SK-N-SH treated with all-trans-retinoic acid at 6 μM for 48 hours (cell line): Measurements from ENCODE around the gene NUB1.
"Not testable (repeated sequence)": the region's sequence is repeated elsewhere in the genome, so short reads cannot be mapped to it uniquely, and the experiment has no call there.

Experiments
- ATAC-seq: fragments of 200-7000 bp; cut with Tn5 transposase; 3 replicates; pipeline ENCODE4 v1.9.1; 2020; ENCODE audit warnings: mild to moderate bottlenecking, moderate library complexity
- ARNTL ChIP-seq: fragments of 450-650 bp; formaldehyde crosslinking; IDR thresholded peaks from 2 replicates; pipeline ENCODE4 v1.5.0; 2020; ENCODE audit warnings: low read depth, mild to moderate bottlenecking, moderate library complexity, borderline replicate concordance
- BACH2 ChIP-seq: fragments of 250-450 bp; sonication (Bioruptor Pico); IDR thresholded peaks from 2 replicates; pipeline ENCODE4 v1.9.0; 2021; ENCODE audit warnings: mild to moderate bottlenecking, borderline replicate concordance
- CREB5 ChIP-seq: fragments of 250-450 bp; sonication (Bioruptor Pico); IDR thresholded peaks from 2 replicates; pipeline ENCODE4 v1.5.1; 2020; ENCODE audit warnings: low read depth, mild to moderate bottlenecking, moderate library complexity
- CSDC2 ChIP-seq: fragments of 250-450 bp; sonication (Bioruptor Pico); IDR thresholded peaks from 2 replicates; pipeline ENCODE4 v1.5.0; 2020; ENCODE audit warnings: mild to moderate bottlenecking, moderate library complexity
- CSRNP3 ChIP-seq: fragments of 250-450 bp; sonication (Bioruptor Pico); IDR thresholded peaks from 2 replicates; pipeline ENCODE4 v1.5.1; 2021; ENCODE audit warnings: mild to moderate bottlenecking, moderate library complexity
- ESRRG ChIP-seq: fragments of 250-450 bp; sonication (Bioruptor Pico); IDR thresholded peaks from 2 replicates; pipeline ENCODE4 v1.6.1; 2021; ENCODE audit warnings: mild to moderate bottlenecking
- ISL1 ChIP-seq: fragments of 250-450 bp; sonication (Bioruptor Pico); IDR thresholded peaks from 2 replicates; pipeline ENCODE4 v2.1.2; 2022; ENCODE audit warnings: mild to moderate bottlenecking, moderate library complexity
- OSR1 ChIP-seq: fragments of 250-450 bp; sonication (Bioruptor Pico); IDR thresholded peaks from 2 replicates; pipeline ENCODE4 v1.8.0; 2022; ENCODE audit warnings: moderate library complexity, mild to moderate bottlenecking, inconsistent platforms
- POU6F1 ChIP-seq: fragments of 250-450 bp; sonication (Bioruptor Pico); IDR thresholded peaks from 2 replicates; pipeline ENCODE4 v1.8.0; 2021; ENCODE audit warnings: low read depth, mild to moderate bottlenecking, moderate library complexity, borderline replicate concordance
- PPARA ChIP-seq: fragments of 250-450 bp; sonication (Bioruptor Pico); IDR thresholded peaks from 2 replicates; pipeline ENCODE4 v1.5.0; 2020; ENCODE audit warnings: mild to moderate bottlenecking, borderline replicate concordance
- TCF4 ChIP-seq: fragments of 250-450 bp; sonication (Bioruptor Pico); IDR thresholded peaks from 2 replicates; pipeline ENCODE4 v1.8.0; 2021; ENCODE audit warnings: mild to moderate bottlenecking, moderate library complexity, borderline replicate concordance
- TSHZ2 ChIP-seq: fragments of 250-450 bp; sonication (Bioruptor Pico); IDR thresholded peaks from 2 replicates; pipeline ENCODE4 v1.5.0; 2020; ENCODE audit warnings: mild to moderate bottlenecking, moderate library complexity
- ZC3H10 ChIP-seq: fragments of 250-450 bp; sonication (Bioruptor Pico); IDR thresholded peaks from 2 replicates; pipeline ENCODE4 v1.5.1; 2021; ENCODE audit warnings: mild to moderate bottlenecking, moderate library complexity
- ZFP3 ChIP-seq: fragments of 250-450 bp; sonication (Bioruptor Pico); IDR thresholded peaks from 2 replicates; pipeline ENCODE4 v1.5.0; 2020; ENCODE audit warnings: mild to moderate bottlenecking, moderate library complexity
- ZFP30 ChIP-seq: fragments of 450-650 bp; formaldehyde crosslinking; IDR thresholded peaks from 2 replicates; pipeline ENCODE4 v1.5.0; 2022; ENCODE audit warnings: mild to moderate bottlenecking, moderate library complexity
- ZNF565 ChIP-seq: fragments of 450-650 bp; formaldehyde crosslinking; conservative IDR thresholded peaks from 2 replicates; pipeline ENCODE4 v1.5.0; 2020; ENCODE audit warnings: low read depth, mild to moderate bottlenecking, moderate library complexity
- ZNF70 ChIP-seq: fragments of 450-650 bp; formaldehyde crosslinking; IDR thresholded peaks from 2 replicates; pipeline ENCODE4 v1.5.0; 2020; ENCODE audit warnings: mild to moderate bottlenecking, moderate library complexity
- ZNF8 ChIP-seq: fragments of 450-650 bp; formaldehyde crosslinking; IDR thresholded peaks from 2 replicates; pipeline ENCODE4 v1.5.0; 2020; ENCODE audit warnings: mild to moderate bottlenecking, moderate library complexity
- TF ChIP-seq, protein P1 (sequence below): fragments of 250-450 bp; sonication (Bioruptor Pico); IDR thresholded peaks from 2 replicates; pipeline ENCODE4 v1.8.0; 2020; ENCODE audit warnings: mild to moderate bottlenecking, moderate library complexity, borderline replicate concordance

The NUB1 gene

GRCh38 chr7:151301471-151302462 lies 39.8 kb upstream of the NUB1 start:
- ATAC-seq = no peak
- TF ChIP-seq PPARA (CRISPR knock-in tag) (no peak), ISL1 (no peak), ZNF565 (CRISPR knock-in tag) (no peak), CREB5 (CRISPR knock-in tag) (no peak), ZFP30 (no peak), TSHZ2 (CRISPR knock-in tag) (no peak), ZNF8 (CRISPR knock-in tag) (no peak), BACH2 (CRISPR knock-in tag) (no peak), OSR1 (CRISPR knock-in tag) (no peak), ARNTL (no peak), TCF4 (CRISPR knock-in tag) (no peak), ESRRG (CRISPR knock-in tag) (no peak), CSDC2 (CRISPR knock-in tag) (no peak), POU6F1 (CRISPR knock-in tag) (no peak), CSRNP3 (CRISPR knock-in tag) (no peak), ZNF70 (CRISPR knock-in tag) (no peak)
- TF ChIP-seq, protein P1, sequence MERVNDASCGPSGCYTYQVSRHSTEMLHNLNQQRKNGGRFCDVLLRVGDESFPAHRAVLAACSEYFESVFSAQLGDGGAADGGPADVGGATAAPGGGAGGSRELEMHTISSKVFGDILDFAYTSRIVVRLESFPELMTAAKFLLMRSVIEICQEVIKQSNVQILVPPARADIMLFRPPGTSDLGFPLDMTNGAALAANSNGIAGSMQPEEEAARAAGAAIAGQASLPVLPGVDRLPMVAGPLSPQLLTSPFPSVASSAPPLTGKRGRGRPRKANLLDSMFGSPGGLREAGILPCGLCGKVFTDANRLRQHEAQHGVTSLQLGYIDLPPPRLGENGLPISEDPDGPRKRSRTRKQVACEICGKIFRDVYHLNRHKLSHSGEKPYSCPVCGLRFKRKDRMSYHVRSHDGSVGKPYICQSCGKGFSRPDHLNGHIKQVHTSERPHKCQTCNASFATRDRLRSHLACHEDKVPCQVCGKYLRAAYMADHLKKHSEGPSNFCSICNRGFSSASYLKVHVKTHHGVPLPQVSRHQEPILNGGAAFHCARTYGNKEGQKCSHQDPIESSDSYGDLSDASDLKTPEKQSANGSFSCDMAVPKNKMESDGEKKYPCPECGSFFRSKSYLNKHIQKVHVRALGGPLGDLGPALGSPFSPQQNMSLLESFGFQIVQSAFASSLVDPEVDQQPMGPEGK = no peak

DNA sequence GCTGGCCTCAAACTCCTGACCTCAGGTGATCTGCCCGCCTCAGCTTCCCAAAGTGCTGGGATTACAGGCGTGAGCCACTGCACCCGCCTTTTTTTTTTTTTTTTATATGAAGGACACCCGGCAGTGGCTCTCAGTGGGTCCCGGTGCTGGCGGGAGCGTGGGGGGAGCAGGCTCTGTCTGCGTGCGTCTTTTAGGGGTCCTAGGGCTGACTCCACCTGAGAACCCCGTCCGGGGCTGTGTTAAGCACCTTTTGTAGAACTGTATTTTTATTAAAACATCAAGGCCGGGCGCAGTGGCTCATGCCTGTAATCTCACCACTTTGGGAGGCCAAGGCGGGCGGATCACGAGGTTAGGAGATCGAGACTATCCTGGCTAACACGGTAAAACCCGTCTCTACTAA lies 37.4 kb upstream of the NUB1 start:
- ATAC-seq = not testable (repeated sequence)

DNA sequence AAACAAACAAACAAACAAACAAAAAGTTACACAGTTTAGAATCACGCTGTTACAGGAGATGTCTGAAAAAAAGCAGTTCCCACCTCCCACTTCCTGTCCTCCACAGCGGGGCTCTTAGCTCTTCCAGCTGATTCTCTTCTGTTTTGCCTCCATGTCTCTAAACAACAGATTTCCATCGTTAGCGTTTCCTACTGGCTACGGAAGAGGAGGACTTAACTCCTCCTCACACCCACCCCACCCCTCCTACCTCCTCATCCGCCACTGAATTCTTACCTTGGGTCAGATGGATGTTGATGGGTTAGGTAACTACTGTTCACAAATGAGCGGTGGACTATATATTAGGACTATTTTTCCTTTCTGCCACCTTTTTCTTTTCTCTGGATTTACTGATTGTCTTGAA lies 36.8 kb upstream of the NUB1 start:
- no peak for ATAC-seq
- TF ChIP-seq TCF4 (CRISPR knock-in tag) (no peak), ISL1 (no peak), ZFP30 (no peak), ZC3H10 (no peak), ZNF8 (CRISPR knock-in tag) (no peak), POU6F1 (CRISPR knock-in tag) (no peak), PPARA (CRISPR knock-in tag) (no peak), ARNTL (no peak), ZFP3 (CRISPR knock-in tag) (no peak), ZNF565 (CRISPR knock-in tag) (no peak), CSDC2 (CRISPR knock-in tag) (no peak), BACH2 (CRISPR knock-in tag) (no peak), ESRRG (CRISPR knock-in tag) (no peak), CSRNP3 (CRISPR knock-in tag) (no peak)
- TF ChIP-seq, protein P1 = no peak
